MG63 (cell line): ENCODE measurements around the gene NHSL2. TPM values are rescaled to one million over a fixed set of nuclear protein-coding genes. Genes with fewer than 3 reads are reported as not detected.

Experiments
- DNase-seq: peaks from one replicate; pipeline ENCODE4 v3.0.0-alpha.2; 2020
- H3K27me3 ChIP-seq: fragments of 250-450 bp; sonication (Bioruptor Pico); 2 replicates; pipeline ENCODE4 v1.5.1; 2020; ENCODE audit warnings: mild to moderate bottlenecking, moderate library complexity
- H3K36me3 ChIP-seq: fragments of 250-450 bp; sonication (Bioruptor Pico); 2 replicates; pipeline ENCODE4 v1.5.1; 2020; ENCODE audit warnings: mild to moderate bottlenecking, moderate library complexity
- H3K4me3 ChIP-seq: fragments of 250-450 bp; sonication (Bioruptor Pico); 2 replicates; pipeline ENCODE4 v1.5.1; 2020; ENCODE audit warnings: mild to moderate bottlenecking, moderate library complexity
- H3K9me3 ChIP-seq: fragments of 250-450 bp; sonication (Bioruptor Pico); 2 replicates; pipeline ENCODE4 v1.5.1; 2020; ENCODE audit warnings: mild to moderate bottlenecking, moderate library complexity
- total RNA-seq: library from RNA; depleted of rRNA; stranded (reverse); fragments of >200 nt; shearing (Covaris generic); gene quantifications from 2 replicates; pipeline ENCODE4 v1.2.3, GENCODE V29; 2014; ENCODE audit warnings: low replicate concordance

The NHSL2 gene
- total RNA-seq, 1 experiment from 2014 or later: not detected

GRCh38 chrX:72020204-72020603, 109.6 kb downstream of the NHSL2 start:
- Histone ChIP-seq H3K9me3 (no peaks in the 10 kb centered on the region), H3K4me3 (no peak overlapping the region), H3K27me3 (no peaks in the 10 kb centered on the region), H3K36me3 (no peaks in the 10 kb centered on the region)
- no peak for DNase-seq

- no peaks in the 10 kb centered on the region for H3K36me3 ChIP-seq
- no peaks in the 10 kb centered on the region for H3K9me3 ChIP-seq
- no peak overlapping the region for H3K4me3 ChIP-seq
- H3K27me3 ChIP-seq: no peaks in the 10 kb centered on the region
- DNase-seq: no peak
These were observed 110.1 kb downstream of the NHSL2 start for GRCh38 chrX:72020788-72021187.

- H3K4me3 ChIP-seq: no peak overlapping the region
- no peaks in the 10 kb centered on the region for H3K9me3 ChIP-seq
- H3K27me3 ChIP-seq: no peaks in the 10 kb centered on the region
- no peak for DNase-seq
- no peaks in the 10 kb centered on the region for H3K36me3 ChIP-seq
These were observed 111.3 kb downstream of the NHSL2 start for GRCh38 chrX:72021975-72022374.

GRCh38 chrX:72023071-72023470, 112.4 kb downstream of the NHSL2 start:
- no peak overlapping the region for H3K4me3 ChIP-seq
- no peaks in the 10 kb centered on the region for H3K27me3 ChIP-seq

GRCh38 chrX:72025236-72025770, 114.7 kb downstream of the NHSL2 start:
- H3K36me3 ChIP-seq: no peaks in the 10 kb centered on the region
- H3K9me3 ChIP-seq: no peaks in the 10 kb centered on the region
- DNase-seq: no peak
- H3K4me3 ChIP-seq: no peak overlapping the region
- no peaks in the 10 kb centered on the region for H3K27me3 ChIP-seq

More at GRCh38 chrX:72023071-72023470, 112.4 kb downstream of the NHSL2 start:
- H3K9me3 ChIP-seq: no peaks in the 10 kb centered on the region
- no peak for DNase-seq
- no peaks in the 10 kb centered on the region for H3K36me3 ChIP-seq

GRCh38 chrX:72026341-72027023, 115.8 kb downstream of the NHSL2 start:
- Histone ChIP-seq H3K4me3 (no peak overlapping the region), H3K36me3 (no peaks in the 10 kb centered on the region), H3K27me3 (no peaks in the 10 kb centered on the region), H3K9me3 (no peaks in the 10 kb centered on the region)
- no peak for DNase-seq

- Histone ChIP-seq H3K4me3 (no peak overlapping the region), H3K36me3 (no peaks in the 10 kb centered on the region), H3K9me3 (no peaks in the 10 kb centered on the region), H3K27me3 (no peaks in the 10 kb centered on the region)
- DNase-seq: no peak
These were observed 116.6 kb downstream of the NHSL2 start for GRCh38 chrX:72027024-72027913.

- H3K27me3 ChIP-seq: no peaks in the 10 kb centered on the region
- no peaks in the 10 kb centered on the region for H3K9me3 ChIP-seq
- H3K4me3 ChIP-seq: no peak overlapping the region
- H3K36me3 ChIP-seq: no peaks in the 10 kb centered on the region
- no peak for DNase-seq
These were observed 117.3 kb downstream of the NHSL2 start for GRCh38 chrX:72027914-72028307.

GRCh38 chrX:72028701-72029470, 118.2 kb downstream of the NHSL2 start:
- DNase-seq: no peak
- H3K4me3 ChIP-seq: no peak overlapping the region
- no peaks in the 10 kb centered on the region for H3K36me3 ChIP-seq
- no peaks in the 10 kb centered on the region for H3K9me3 ChIP-seq
- no peaks in the 10 kb centered on the region for H3K27me3 ChIP-seq

GRCh38 chrX:72029483-72030411, 119.1 kb downstream of the NHSL2 start:
- Histone ChIP-seq H3K27me3 (no peaks in the 10 kb centered on the region), H3K36me3 (no peaks in the 10 kb centered on the region), H3K4me3 (no peak overlapping the region), H3K9me3 (no peaks in the 10 kb centered on the region)
- DNase-seq: peak; percentile 66

GRCh38 chrX:72030431-72030830, 119.8 kb downstream of the NHSL2 start:
- no peak for DNase-seq
- Histone ChIP-seq H3K9me3 (no peaks in the 10 kb centered on the region), H3K27me3 (no peaks in the 10 kb centered on the region), H3K36me3 (no peaks in the 10 kb centered on the region), H3K4me3 (no peak overlapping the region)

GRCh38 chrX:72031118-72031517, 120.5 kb downstream of the NHSL2 start:
- H3K27me3 ChIP-seq: no peaks in the 10 kb centered on the region
- DNase-seq: no peak
- no peaks in the 10 kb centered on the region for H3K9me3 ChIP-seq
- H3K36me3 ChIP-seq: no peaks in the 10 kb centered on the region
- no peak overlapping the region for H3K4me3 ChIP-seq

- no peak overlapping the region for H3K4me3 ChIP-seq
- no peak for DNase-seq
These were observed 121.0 kb downstream of the NHSL2 start for GRCh38 chrX:72031634-72032033.

GRCh38 chrX:72037601-72038000, 127.0 kb downstream of the NHSL2 start:
- no peak overlapping the region for H3K4me3 ChIP-seq
- H3K9me3 ChIP-seq: no peaks in the 10 kb centered on the region
- H3K27me3 ChIP-seq: no peaks in the 10 kb centered on the region
- no peaks in the 10 kb centered on the region for H3K36me3 ChIP-seq
- DNase-seq: no peak

More at GRCh38 chrX:72031634-72032033, 121.0 kb downstream of the NHSL2 start:
- H3K27me3 ChIP-seq: no peaks in the 10 kb centered on the region
- no peaks in the 10 kb centered on the region for H3K9me3 ChIP-seq
- no peaks in the 10 kb centered on the region for H3K36me3 ChIP-seq

GRCh38 chrX:72038016-72038415, 127.4 kb downstream of the NHSL2 start:
- H3K36me3 ChIP-seq: no peaks in the 10 kb centered on the region
- H3K4me3 ChIP-seq: no peak overlapping the region
- DNase-seq: no peak

GRCh38 chrX:72038868-72039267, 128.2 kb downstream of the NHSL2 start:
- Histone ChIP-seq H3K9me3 (no peaks in the 10 kb centered on the region), H3K27me3 (no peaks in the 10 kb centered on the region), H3K36me3 (no peaks in the 10 kb centered on the region), H3K4me3 (no peak overlapping the region)
- DNase-seq: no peak

More at GRCh38 chrX:72038016-72038415, 127.4 kb downstream of the NHSL2 start:
- H3K27me3 ChIP-seq: no peaks in the 10 kb centered on the region
- H3K9me3 ChIP-seq: no peaks in the 10 kb centered on the region
